Inflammatory macrophage (primary cell): Measurements from ENCODE around the gene DCUN1D2.

Source experiments
- DNase-seq, 2 donors: peaks; one replicate each; pipeline ENCODE4 v3.0.0-alpha.2; 2020 to 2022

The DCUN1D2 gene

GRCh38 chr13:113422807-113423519 is 67.5 kb downstream of the DCUN1D2 start:
- DNase-seq = no peak

DNA sequence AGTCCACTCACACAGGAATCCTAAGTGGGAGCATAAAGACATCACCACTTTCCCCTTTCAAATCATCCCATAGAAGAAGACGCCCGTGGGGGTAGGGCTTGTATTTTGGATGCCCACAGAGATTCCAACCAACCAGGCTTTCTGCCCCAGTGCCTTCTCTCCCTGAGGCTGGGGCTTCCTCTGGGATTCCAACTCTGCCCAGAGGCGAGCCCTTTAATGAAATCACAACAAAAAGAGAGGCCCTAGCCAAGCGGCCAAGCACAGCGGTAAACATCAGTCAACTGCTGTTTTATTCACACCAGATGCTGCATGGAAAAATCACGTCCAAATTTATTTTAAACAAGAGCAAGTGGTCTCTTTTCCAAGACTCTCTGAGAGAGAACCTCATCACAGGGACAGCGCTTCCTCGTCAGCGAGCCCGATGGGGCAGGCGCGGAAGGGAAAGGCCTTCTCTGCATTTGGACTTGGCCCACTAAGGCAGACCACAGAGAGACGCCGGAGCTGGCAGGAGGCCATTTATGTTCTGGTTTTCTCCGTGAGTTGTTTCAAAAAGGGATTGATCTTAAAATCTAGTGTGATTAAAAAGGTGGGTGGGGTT is 68.7 kb downstream of the DCUN1D2 start:
- no peak for DNase-seq

- no peak for DNase-seq
Measured at GRCh38 chr13:113420833-113421600, 69.5 kb downstream of the DCUN1D2 start.

GRCh38 chr13:113420232-113420631 is 70.3 kb downstream of the DCUN1D2 start:
- no peak for DNase-seq

GRCh38 chr13:113419531-113420193 is 70.8 kb downstream of the DCUN1D2 start:
- no peak for DNase-seq

DNA sequence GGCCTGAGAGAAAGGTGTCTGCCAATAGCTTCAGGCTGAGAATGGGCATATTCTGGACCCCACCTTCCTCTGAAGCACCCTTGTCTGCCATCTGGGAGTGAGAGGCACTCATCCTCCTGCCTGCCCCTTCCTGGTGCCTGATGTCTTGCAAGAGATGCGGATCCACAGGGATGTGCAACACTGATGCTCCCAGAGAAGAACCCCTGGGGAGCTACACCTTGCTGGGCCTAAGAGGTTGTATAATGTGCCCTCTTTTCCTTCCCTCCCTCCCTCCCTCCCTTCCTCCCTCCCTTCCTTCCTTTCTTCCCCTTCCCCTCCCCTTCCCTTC is 71.8 kb downstream of the DCUN1D2 start:
- no peak for DNase-seq

DNA sequence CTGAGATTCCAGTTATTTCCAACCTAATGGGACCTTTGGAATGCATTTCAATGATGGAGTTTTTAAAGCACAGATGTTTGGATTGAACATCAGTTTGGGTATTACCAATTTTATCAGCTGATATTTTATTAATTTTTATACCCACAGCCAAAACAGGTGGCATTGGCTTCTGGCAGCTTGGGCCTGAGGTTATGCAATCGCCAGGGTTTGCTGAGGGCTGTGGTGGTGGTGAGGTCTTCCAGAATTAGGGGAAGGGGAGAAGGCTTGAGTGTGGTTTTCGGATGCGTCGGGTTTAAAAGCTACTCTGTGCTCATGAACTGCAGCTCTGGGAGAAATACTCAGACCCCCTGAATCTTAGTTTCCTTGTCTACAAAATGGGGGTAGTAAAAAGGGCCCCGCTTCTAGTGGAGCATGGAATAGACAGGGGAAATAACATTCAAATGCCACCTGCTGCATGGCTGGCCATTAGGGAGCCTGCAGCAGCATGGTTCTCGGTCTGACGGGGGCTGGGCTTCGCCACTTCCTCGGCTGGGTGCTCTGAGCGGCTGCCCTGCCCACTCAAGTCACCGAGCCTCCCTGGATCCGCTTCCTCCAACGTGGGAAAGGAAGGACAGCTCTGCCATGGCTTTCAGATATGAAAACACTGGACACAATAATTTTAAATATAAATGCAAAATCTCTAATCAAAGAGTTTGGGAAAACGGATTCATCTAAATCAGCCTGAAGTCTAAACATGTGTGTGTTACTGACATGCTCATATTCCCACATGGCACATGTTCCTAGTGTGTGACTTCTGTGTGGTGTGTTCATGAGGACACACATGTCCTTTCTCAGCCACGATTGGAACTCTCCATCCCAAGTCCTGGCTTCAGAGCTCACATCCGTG is 72.4 kb downstream of the DCUN1D2 start:
- DNase-seq = peak; percentile 11 to 59

GRCh38 chr13:113417008-113417751 is 73.3 kb downstream of the DCUN1D2 start:
- no peak for DNase-seq

GRCh38 chr13:113415825-113416224 is 74.7 kb downstream of the DCUN1D2 start:
- no peak for DNase-seq

- DNase-seq = no peak
Measured at GRCh38 chr13:113415032-113415431, 75.5 kb downstream of the DCUN1D2 start.

- DNase-seq = no peak
Measured at GRCh38 chr13:113414335-113414734, 76.2 kb downstream of the DCUN1D2 start.

GRCh38 chr13:113413898-113414282 is 76.6 kb downstream of the DCUN1D2 start:
- peak; percentile 28 to 43 for DNase-seq

GRCh38 chr13:113413178-113413897 is 77.2 kb downstream of the DCUN1D2 start:
- no peak for DNase-seq

GRCh38 chr13:113412440-113412839 is 78.1 kb downstream of the DCUN1D2 start:
- DNase-seq = no peak

- peak in 1 of 2 donors; percentile 21 for DNase-seq
Measured at GRCh38 chr13:113411216-113412023, 79.1 kb downstream of the DCUN1D2 start.

DNA sequence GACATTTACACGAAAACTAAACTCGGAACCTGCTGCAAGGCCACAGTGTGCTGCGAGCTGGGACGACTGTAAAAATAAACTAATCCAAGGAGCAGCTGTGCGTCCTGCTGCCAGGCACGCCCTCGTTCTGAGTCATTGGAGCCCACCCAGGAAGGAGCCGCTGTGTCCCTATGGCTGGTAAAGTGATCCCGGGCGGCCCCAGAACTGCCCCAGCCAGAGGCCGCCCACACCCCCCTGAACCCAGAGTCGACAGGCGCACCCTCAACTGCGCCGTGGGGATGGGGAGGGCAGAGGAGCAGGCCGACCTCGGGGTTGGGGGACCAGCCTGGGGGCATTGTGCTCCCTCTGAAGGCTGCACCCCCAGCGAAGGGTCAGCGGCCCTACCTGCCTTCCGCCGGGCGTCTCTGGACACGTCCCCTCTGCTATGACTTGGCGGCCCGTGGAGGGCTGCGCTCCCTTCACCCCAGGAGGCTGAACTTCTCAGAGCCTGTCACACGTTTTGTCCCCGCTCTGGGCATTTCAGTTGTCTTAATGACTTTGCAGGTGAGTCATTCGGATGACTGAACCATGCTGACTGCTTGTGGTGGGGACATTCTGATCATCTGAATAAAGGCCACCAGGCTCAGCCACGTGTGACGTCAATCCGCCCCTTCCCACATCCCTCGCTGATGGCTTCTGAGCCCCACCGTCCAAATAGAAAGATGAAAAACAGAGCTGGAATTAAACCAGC is 79.9 kb downstream of the DCUN1D2 start:
- no peak for DNase-seq

- DNase-seq = no peak
Measured at GRCh38 chr13:113408562-113408961, 81.9 kb downstream of the DCUN1D2 start.

GRCh38 chr13:113407531-113408393 is 82.7 kb downstream of the DCUN1D2 start:
- no peak for DNase-seq
